ENCODE results near the gene ERGIC2. TPM values are rescaled to one million over a fixed set of nuclear protein-coding genes. Genes with fewer than 3 reads are reported as not detected.

Gene ERGIC2
- total RNA-seq, 1 donor = 112 TPM

- DNase-seq (ENCODE audit: low read depth) = peak; percentile 92
- no peak for TF ChIP-seq CTCF (IDR thresholded peaks at IDR 0.05; ENCODE audit: insufficient read depth, low read length)
- no peak overlapping the region for H3K4me3 ChIP-seq (ENCODE audit: low read depth, low read length)
Measured at GRCh38 chr12:29320295-29321085, 60.5 kb downstream of the ERGIC2 start.

- TF ChIP-seq CTCF (IDR thresholded peaks at IDR 0.05; ENCODE audit: insufficient read depth, low read length) = peak; percentile 33
- no peak overlapping the region for H3K4me3 ChIP-seq (ENCODE audit: low read depth, low read length)
- peak; percentile 37 for DNase-seq (ENCODE audit: low read depth)
Measured at GRCh38 chr12:29317556-29318363, 63.2 kb downstream of the ERGIC2 start.

- peak; percentile 84 for DNase-seq (ENCODE audit: low read depth)
- no peak for TF ChIP-seq CTCF (IDR thresholded peaks at IDR 0.05; ENCODE audit: insufficient read depth, low read length)
- no peak overlapping the region for H3K4me3 ChIP-seq (ENCODE audit: low read depth, low read length)
Measured at GRCh38 chr12:29316752-29317151, 64.2 kb downstream of the ERGIC2 start.

- DNase-seq (ENCODE audit: low read depth) = no peak
- H3K4me3 ChIP-seq (ENCODE audit: low read depth, low read length) = no peak overlapping the region
- TF ChIP-seq CTCF (IDR thresholded peaks at IDR 0.05; ENCODE audit: insufficient read depth, low read length) = no peak
Measured at GRCh38 chr12:29314416-29314815, 66.6 kb downstream of the ERGIC2 start.

- H3K4me3 ChIP-seq (ENCODE audit: low read depth, low read length) = no peak overlapping the region
- no peak for TF ChIP-seq CTCF (IDR thresholded peaks at IDR 0.05; ENCODE audit: insufficient read depth, low read length)
- no peak for DNase-seq (ENCODE audit: low read depth)
Measured at GRCh38 chr12:29310899-29311298, 70.1 kb downstream of the ERGIC2 start.

- TF ChIP-seq CTCF (IDR thresholded peaks at IDR 0.05; ENCODE audit: insufficient read depth, low read length) = peak; percentile 58
- DNase-seq (ENCODE audit: low read depth) = peak; percentile 67
- H3K4me3 ChIP-seq (ENCODE audit: low read depth, low read length) = no peak overlapping the region
Measured at GRCh38 chr12:29309320-29309902, 71.6 kb downstream of the ERGIC2 start.
